Neural progenitor cell (in vitro differentiated cells): ENCODE data around the gene MRPL33. TPM values are rescaled to one million over a fixed set of nuclear protein-coding genes. Genes with fewer than 3 reads are reported as not detected.

Experiments
- DNase-seq: peaks from one replicate; pipeline ENCODE4 v3.0.0-alpha.2; 2016; ENCODE audit warnings: low spot score
- H2AFZ ChIP-seq: fragments of 200-600 bp; sonication (generic); replicated peaks from 2 replicates; pipeline ENCODE4 v1.6.1; 2016; ENCODE audit warnings: antibody characterized with exemption
- H3F3A ChIP-seq: fragments of 200-600 bp; sonication (generic); 2 replicates; pipeline ENCODE4 v1.6.1; 2016; ENCODE audit warnings: antibody characterized with exemption, low read depth
- H3K27ac ChIP-seq: fragments of 200-600 bp; sonication (generic); 2 replicates; pipeline ENCODE4 v1.5.1; 2016; ENCODE audit warnings: mild to moderate bottlenecking
- H3K27me3 ChIP-seq: fragments of 200-600 bp; sonication (generic); 2 replicates; pipeline ENCODE4 v1.6.1; 2016; ENCODE audit warnings: mild to moderate bottlenecking, moderate library complexity
- H3K36me3 ChIP-seq: fragments of 200-600 bp; sonication (generic); 2 replicates; pipeline ENCODE4 v1.5.1; 2016
- H3K4me1 ChIP-seq: fragments of 200-600 bp; sonication (generic); 2 replicates; pipeline ENCODE4 v1.6.1; 2016; ENCODE audit warnings: mixed run types
- H3K4me2 ChIP-seq: fragments of 200-600 bp; sonication (generic); 2 replicates; pipeline ENCODE4 v1.6.1; 2016
- H3K4me3 ChIP-seq: fragments of 200-600 bp; sonication (generic); 2 replicates; pipeline ENCODE4 v1.5.1; 2016
- H3K79me2 ChIP-seq: fragments of 200-600 bp; sonication (generic); 2 replicates; pipeline ENCODE4 v1.6.1; 2016; ENCODE audit warnings: low read depth
- H3K9ac ChIP-seq: fragments of 200-600 bp; sonication (generic); 2 replicates; pipeline ENCODE4 v1.6.1; 2016
- H3K9me3 ChIP-seq: fragments of 200-600 bp; sonication (generic); 2 replicates; pipeline ENCODE4 v1.5.1; 2016; ENCODE audit warnings: low read depth
- H4K20me1 ChIP-seq: fragments of 200-600 bp; sonication (generic); 2 replicates; pipeline ENCODE4 v1.6.1; 2016; ENCODE audit warnings: low read depth
- H3K27ac Mint-ChIP-seq: 3 replicates; pipeline ENCODE4 v1.8.0; 2021; ENCODE audit warnings: mixed read lengths
- H3K27me3 Mint-ChIP-seq: 2 replicates; pipeline ENCODE4 v1.8.0; 2022; ENCODE audit warnings: low read depth, mild to moderate bottlenecking, inconsistent platforms, moderate library complexity, mixed read lengths; ENCODE audit not compliant: insufficient read depth
- H3K36me3 Mint-ChIP-seq: 3 replicates; pipeline ENCODE4 v1.8.0; 2021; ENCODE audit warnings: mixed read lengths
- H3K4me1 Mint-ChIP-seq: 3 replicates; pipeline ENCODE4 v1.8.0; 2021; ENCODE audit warnings: mixed read lengths
- H3K4me3 Mint-ChIP-seq: 3 replicates; pipeline ENCODE4 v1.8.0; 2021; ENCODE audit warnings: mild to moderate bottlenecking, moderate library complexity, mixed read lengths
- H3K9me3 Mint-ChIP-seq: 3 replicates; pipeline ENCODE4 v1.8.0; 2020; ENCODE audit warnings: mixed read lengths
- EZH2 ChIP-seq: fragments of 200-600 bp; sonication (generic); IDR thresholded peaks from 2 replicates; pipeline ENCODE4 v1.6.1; 2017; ENCODE audit warnings: antibody characterized with exemption, mild to moderate bottlenecking, moderate library complexity
- EZH2phosphoT487 ChIP-seq: fragments of 200-600 bp; sonication (generic); IDR thresholded peaks from 2 replicates; pipeline ENCODE4 v1.6.1; 2017; ENCODE audit warnings: antibody characterized with exemption
- total RNA-seq: library from RNA; depleted of rRNA; stranded (reverse); fragments of >200 nt; gene quantifications from 2 replicates; pipeline ENCODE4 v1.2.3, GENCODE V29; 2015; ENCODE audit warnings: low replicate concordance
- TF ChIP-seq, protein P1 (sequence below): fragments of 200-600 bp; sonication (generic); IDR thresholded peaks from 2 replicates; pipeline ENCODE4 v1.5.1; 2017; ENCODE audit warnings: antibody characterized with exemption, mild to moderate bottlenecking

The MRPL33 gene
- total RNA-seq, 1 donor from 2014 or later, result 147 TPM

DNA sequence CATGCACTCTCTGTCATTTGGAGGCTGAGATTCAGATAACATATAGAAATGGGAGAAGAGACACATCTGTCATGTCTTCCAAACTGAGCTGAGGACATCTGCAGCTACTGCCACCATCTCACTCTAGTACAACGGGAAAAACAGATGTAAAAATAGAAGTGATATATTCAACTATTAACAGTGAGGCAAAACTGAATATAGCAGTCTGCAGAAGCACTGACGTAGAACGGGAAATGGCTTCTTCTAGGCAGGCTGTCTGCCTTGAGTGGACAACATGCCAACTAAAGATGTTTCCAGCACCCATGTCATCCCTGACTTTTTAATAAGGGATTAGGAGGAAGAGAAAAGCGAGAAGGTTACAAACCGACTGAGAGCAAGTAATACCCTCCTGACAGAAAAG is 51.6 kb downstream of the MRPL33 start:
- Histone ChIP-seq H3K9me3 (peaks cover 7% of the 10 kb centered on the region), H3K27ac (no peak overlapping the region), H3K27me3 (no peaks in the 10 kb centered on the region), H2AFZ (no peak overlapping the region), H3K79me2 (no peaks in the 10 kb centered on the region), H3K9ac (no peak overlapping the region), H3F3A (no peaks in the 10 kb centered on the region), H3K4me3 (no peak overlapping the region), H3K4me1 (no peaks in the 10 kb centered on the region), H3K36me3 (no peaks in the 10 kb centered on the region), H4K20me1 (no peaks in the 10 kb centered on the region), H3K4me2 (no peak overlapping the region)
- H3K27ac Mint-ChIP-seq, result no peak overlapping the region
- peaks cover 2% of the 10 kb centered on the region for H3K36me3 Mint-ChIP-seq
- peaks cover 4% of the 10 kb centered on the region for H3K9me3 Mint-ChIP-seq
- DNase-seq, result no peak
- no peak overlapping the region for H3K4me3 Mint-ChIP-seq
- H3K27me3 Mint-ChIP-seq, result no peaks in the 10 kb centered on the region
- TF ChIP-seq EZH2 (no peak), EZH2phosphoT487 (no peak)
- TF ChIP-seq, protein P1, sequence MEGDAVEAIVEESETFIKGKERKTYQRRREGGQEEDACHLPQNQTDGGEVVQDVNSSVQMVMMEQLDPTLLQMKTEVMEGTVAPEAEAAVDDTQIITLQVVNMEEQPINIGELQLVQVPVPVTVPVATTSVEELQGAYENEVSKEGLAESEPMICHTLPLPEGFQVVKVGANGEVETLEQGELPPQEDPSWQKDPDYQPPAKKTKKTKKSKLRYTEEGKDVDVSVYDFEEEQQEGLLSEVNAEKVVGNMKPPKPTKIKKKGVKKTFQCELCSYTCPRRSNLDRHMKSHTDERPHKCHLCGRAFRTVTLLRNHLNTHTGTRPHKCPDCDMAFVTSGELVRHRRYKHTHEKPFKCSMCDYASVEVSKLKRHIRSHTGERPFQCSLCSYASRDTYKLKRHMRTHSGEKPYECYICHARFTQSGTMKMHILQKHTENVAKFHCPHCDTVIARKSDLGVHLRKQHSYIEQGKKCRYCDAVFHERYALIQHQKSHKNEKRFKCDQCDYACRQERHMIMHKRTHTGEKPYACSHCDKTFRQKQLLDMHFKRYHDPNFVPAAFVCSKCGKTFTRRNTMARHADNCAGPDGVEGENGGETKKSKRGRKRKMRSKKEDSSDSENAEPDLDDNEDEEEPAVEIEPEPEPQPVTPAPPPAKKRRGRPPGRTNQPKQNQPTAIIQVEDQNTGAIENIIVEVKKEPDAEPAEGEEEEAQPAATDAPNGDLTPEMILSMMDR, result no peak
- H3K4me1 Mint-ChIP-seq, result no peaks in the 10 kb centered on the region

DNA sequence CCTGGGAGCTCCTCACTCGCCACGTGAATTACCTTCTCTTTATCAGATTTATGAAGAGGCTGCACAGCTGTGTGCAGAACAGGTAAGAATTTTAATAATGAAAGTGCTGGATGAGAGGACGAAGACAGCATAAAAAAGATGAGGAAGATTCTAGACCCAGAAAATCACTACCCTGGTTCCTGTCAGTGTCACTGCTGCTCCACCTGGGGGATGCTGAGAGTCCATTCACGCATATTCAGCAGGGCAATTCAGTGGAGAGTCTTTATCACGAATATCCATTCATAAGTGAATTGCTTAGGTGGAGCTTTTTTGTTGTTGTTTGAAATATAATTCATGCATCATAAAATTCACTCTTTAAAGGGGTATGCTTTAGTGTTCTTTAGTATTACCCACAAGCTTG is 52.0 kb downstream of the MRPL33 start:
- H3K79me2 ChIP-seq, result no peaks in the 10 kb centered on the region
- no peak overlapping the region for H2AFZ ChIP-seq
- H3K27me3 ChIP-seq, result no peaks in the 10 kb centered on the region
- H3K36me3 ChIP-seq, result no peaks in the 10 kb centered on the region
- TF ChIP-seq EZH2phosphoT487 (no peak), EZH2 (no peak)
- H3K9me3 Mint-ChIP-seq, result peaks cover 4% of the 10 kb centered on the region
- H3K9me3 ChIP-seq, result peaks cover 7% of the 10 kb centered on the region
- H3K4me1 ChIP-seq, result no peaks in the 10 kb centered on the region
- H3K4me1 Mint-ChIP-seq, result no peaks in the 10 kb centered on the region
- H3K27ac Mint-ChIP-seq, result no peak overlapping the region
- H3K4me3 ChIP-seq, result no peak overlapping the region
- no peak overlapping the region for H3K9ac ChIP-seq
- H3K27me3 Mint-ChIP-seq, result no peaks in the 10 kb centered on the region
- DNase-seq, result no peak
- H4K20me1 ChIP-seq, result no peaks in the 10 kb centered on the region
- no peak overlapping the region for H3K27ac ChIP-seq
- no peak overlapping the region for H3K4me2 ChIP-seq
- no peaks in the 10 kb centered on the region for H3F3A ChIP-seq
- peaks cover 2% of the 10 kb centered on the region for H3K36me3 Mint-ChIP-seq
- no peak overlapping the region for H3K4me3 Mint-ChIP-seq

DNA sequence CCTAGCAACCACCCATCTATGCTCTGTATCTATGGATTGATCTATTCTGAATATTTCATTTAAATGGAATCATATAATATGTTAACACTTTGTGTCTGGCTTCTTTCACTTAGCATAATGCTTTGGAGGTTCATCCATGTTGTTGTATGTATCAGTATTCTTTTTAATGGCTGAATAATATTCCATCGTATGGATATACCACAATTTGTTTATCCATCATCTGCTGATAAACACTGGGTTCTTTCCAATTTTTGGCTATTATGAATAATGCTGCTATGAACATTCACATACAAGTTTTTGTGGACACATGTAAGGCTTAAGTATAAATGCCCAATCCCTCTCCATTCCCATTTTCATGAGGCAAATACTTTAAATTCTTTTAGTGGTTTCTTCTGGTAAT is 52.9 kb downstream of the MRPL33 start:
- H3K36me3 ChIP-seq, result no peaks in the 10 kb centered on the region
- no peaks in the 10 kb centered on the region for H3K27me3 ChIP-seq
- no peaks in the 10 kb centered on the region for H4K20me1 ChIP-seq
- no peak overlapping the region for H3K4me2 ChIP-seq
- no peak overlapping the region for H2AFZ ChIP-seq
- TF ChIP-seq EZH2phosphoT487 (no peak), EZH2 (no peak)
- TF ChIP-seq, protein P1, result no peak
- no peak overlapping the region for H3K9ac ChIP-seq
- H3K27ac ChIP-seq, result no peak overlapping the region
- no peak overlapping the region for H3K4me3 ChIP-seq
- H3K9me3 ChIP-seq, result peaks cover 7% of the 10 kb centered on the region
- no peak overlapping the region for H3K4me3 Mint-ChIP-seq
- no peaks in the 10 kb centered on the region for H3K4me1 ChIP-seq
- no peaks in the 10 kb centered on the region for H3K4me1 Mint-ChIP-seq
- DNase-seq, result no peak
- H3K36me3 Mint-ChIP-seq, result peaks cover 2% of the 10 kb centered on the region
- H3K9me3 Mint-ChIP-seq, result peaks cover 4% of the 10 kb centered on the region
- no peaks in the 10 kb centered on the region for H3K79me2 ChIP-seq
- no peaks in the 10 kb centered on the region for H3F3A ChIP-seq
- H3K27ac Mint-ChIP-seq, result no peak overlapping the region
- no peaks in the 10 kb centered on the region for H3K27me3 Mint-ChIP-seq

DNA sequence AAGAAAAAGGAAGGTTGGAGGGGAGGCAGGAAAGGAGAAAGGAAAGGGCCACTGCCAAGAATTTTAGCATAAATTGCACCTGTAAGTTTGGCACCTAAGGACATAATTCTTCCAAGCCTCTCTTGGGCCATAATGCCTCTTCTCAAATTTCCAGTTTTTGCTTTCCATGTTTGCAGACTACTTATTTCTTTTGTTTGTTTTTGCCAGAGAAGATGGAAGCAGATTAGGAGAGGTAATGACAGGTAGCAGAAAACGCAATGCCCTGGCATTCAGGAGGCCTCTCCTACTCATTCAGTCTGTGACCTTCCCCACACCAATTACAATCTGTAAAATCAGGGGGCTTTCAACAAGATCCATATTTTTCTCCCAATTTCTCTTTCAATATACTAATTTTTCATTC is 56.8 kb downstream of the MRPL33 start:
- no peaks in the 10 kb centered on the region for H3K4me1 Mint-ChIP-seq
- H3K27ac ChIP-seq, result no peak overlapping the region

More for the DNA sequence above, 56.8 kb downstream of the MRPL33 start:
- Histone ChIP-seq H4K20me1 (no peaks in the 10 kb centered on the region), H2AFZ (no peak overlapping the region), H3K79me2 (no peaks in the 10 kb centered on the region), H3K27me3 (no peaks in the 10 kb centered on the region), H3K4me1 (no peaks in the 10 kb centered on the region), H3K9ac (no peak overlapping the region), H3K9me3 (peaks cover 7% of the 10 kb centered on the region), H3F3A (no peaks in the 10 kb centered on the region), H3K4me2 (no peak overlapping the region), H3K4me3 (no peak overlapping the region), H3K36me3 (no peaks in the 10 kb centered on the region)
- Mint-ChIP-seq H3K36me3 (peaks cover 2% of the 10 kb centered on the region), H3K9me3 (peaks cover 4% of the 10 kb centered on the region), H3K27ac (no peak overlapping the region), H3K27me3 (no peaks in the 10 kb centered on the region), H3K4me3 (no peak overlapping the region)
- TF ChIP-seq, protein P1, result no peak
- DNase-seq, result no peak

Other genes with a start within 250 kb of the MRPL33 start
- gene ZNF512, start 188.7 kb upstream of the MRPL33 start, total RNA-seq, result 96.1 and 106 TPM in 2 replicates
- 5.1 and 9.2 TPM in 2 replicates for gene CCDC121, start 142.7 kb upstream of the MRPL33 start, total RNA-seq
- 54.9 and 59.2 TPM in 2 replicates for gene GPN1, start 142.7 kb upstream of the MRPL33 start, total RNA-seq
- gene SUPT7L, start 108.1 kb upstream of the MRPL33 start, total RNA-seq, result 35.7 and 43.5 TPM in 2 replicates
- 24.9 and 32.2 TPM in 2 replicates for gene SLC4A1AP, start 107.8 kb upstream of the MRPL33 start, total RNA-seq
- 4.3 and 8.5 TPM in 2 replicates for gene RBKS, start 118.7 kb downstream of the MRPL33 start, total RNA-seq
- gene BABAM2, start 119.0 kb downstream of the MRPL33 start, total RNA-seq, result 34.6 and 34.8 TPM in 2 replicates